H1 (cell line): Measurements from ENCODE around the gene CCNY. TPM values are rescaled to one million over a fixed set of nuclear protein-coding genes. Genes with fewer than 3 reads are reported as not detected.

Source experiments
- HDAC6 ChIP-seq: IDR thresholded peaks from one replicate; pipeline ENCODE4 v1.7.1; 2012; ENCODE audit warnings: low read depth, mild to moderate bottlenecking, inconsistent platforms, low read length, moderate library complexity
- SP4 ChIP-seq: IDR thresholded peaks from 2 replicates; pipeline ENCODE4 v1.6.1; 2012; ENCODE audit warnings: low read length, inconsistent platforms
- YY1 ChIP-seq: IDR thresholded peaks from 2 replicates; pipeline ENCODE4 v1.6.1; 2011; ENCODE audit warnings: low read depth, mild to moderate bottlenecking, low read length
- polyA plus RNA-seq, 7 experiments: library from polyadenylated mRNA; depleted of rRNA in 3 of 7; stranded (reverse) in 5 of 7; unstranded in 2 of 7; fragments of >200 nt in 5 of 7; fragments of 200-250 nt in 2 of 7; gene quantifications; 1 replicate in 5 of 7; 2 replicates in 1 of 7; 4 replicates in 1 of 7; pipeline versions ENCODE4 v1.2.1 to v1.2.3, GENCODE V29; 2011 to 2013; ENCODE audit warnings: missing spikeins in 2 of 7, mixed read lengths in 2 of 7
- total RNA-seq: library from RNA; stranded (reverse); fragmentation: NEBNext Ultra II Directional; extraction: Animal tissue kit (Norgen Biotek cat#: 25700); gene quantifications from 2 replicates; pipeline ENCODE4 v1.2.1, GENCODE V29; 2021
- TF ChIP-seq, protein P1 (sequence below): IDR thresholded peaks from 2 replicates; pipeline ENCODE4 v1.6.1; 2012; ENCODE audit warnings: inconsistent platforms

The CCNY gene
- total and polyA plus RNA-seq, 2 of the 8 experiments (the other 6 are each of a cell fraction or from before 2014, with no cell fraction given), result 25.3 to 68.2 TPM

- TF ChIP-seq HDAC6 (no peak), YY1 (no peak), SP4 (no peak)
- TF ChIP-seq, protein P1, sequence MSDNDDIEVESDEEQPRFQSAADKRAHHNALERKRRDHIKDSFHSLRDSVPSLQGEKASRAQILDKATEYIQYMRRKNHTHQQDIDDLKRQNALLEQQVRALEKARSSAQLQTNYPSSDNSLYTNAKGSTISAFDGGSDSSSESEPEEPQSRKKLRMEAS, result no peak
These were observed 151.2 kb downstream of the CCNY start (continued) for GRCh38 chr10:35487336-35488034.
